Daoy (cell line): Measurements from ENCODE around the gene FLRT2. TPM values are rescaled to one million over a fixed set of nuclear protein-coding genes. Genes with fewer than 3 reads are reported as not detected.

Experiments
- DNase-seq: peaks from one replicate; pipeline ENCODE4 v3.0.0-alpha.2; 2015; ENCODE audit warnings: low read depth
- total RNA-seq: library from RNA; depleted of rRNA; stranded (reverse); fragments of >200 nt; shearing (Covaris generic); gene quantifications from 2 replicates; pipeline ENCODE4 v1.2.3, GENCODE V29; 2014

Gene FLRT2
- total RNA-seq, 1 experiment from 2014 or later: 0.86 TPM

DNA sequence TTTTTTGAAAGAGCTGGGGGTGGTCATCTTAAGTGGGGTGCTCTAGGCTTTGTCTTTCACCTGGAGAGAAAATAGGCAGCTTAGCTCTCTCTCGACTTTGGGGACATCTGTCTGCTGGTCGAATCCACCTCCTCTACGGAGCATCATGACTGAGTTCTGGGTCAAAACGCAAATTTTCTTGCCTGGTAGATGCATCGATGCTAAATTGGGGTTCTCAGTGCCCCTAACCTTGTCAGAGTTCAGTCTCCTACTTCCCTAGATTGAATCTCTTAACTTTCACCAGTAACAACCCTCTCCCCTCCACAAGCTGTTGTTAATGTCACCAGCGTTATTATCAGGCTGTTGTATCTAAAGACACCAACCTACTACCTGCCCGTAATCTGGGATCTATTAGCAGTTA, 682 bp downstream of the FLRT2 start:
- no peak for DNase-seq

GRCh38 chr14:85531141-85531586, 1.2 kb downstream of the FLRT2 start:
- DNase-seq: peak; percentile 44

GRCh38 chr14:85531587-85532373, 1.8 kb downstream of the FLRT2 start:
- peak; percentile 52 for DNase-seq

GRCh38 chr14:85532374-85533022, 2.6 kb downstream of the FLRT2 start:
- DNase-seq: no peak

- peak; percentile 55 for DNase-seq
Measured at GRCh38 chr14:85533023-85533860, 3.3 kb downstream of the FLRT2 start.

GRCh38 chr14:85533861-85534291, 3.9 kb downstream of the FLRT2 start:
- peak; percentile 18 for DNase-seq

- DNase-seq: no peak
Measured at GRCh38 chr14:85534458-85535293, 4.7 kb downstream of the FLRT2 start.

DNA sequence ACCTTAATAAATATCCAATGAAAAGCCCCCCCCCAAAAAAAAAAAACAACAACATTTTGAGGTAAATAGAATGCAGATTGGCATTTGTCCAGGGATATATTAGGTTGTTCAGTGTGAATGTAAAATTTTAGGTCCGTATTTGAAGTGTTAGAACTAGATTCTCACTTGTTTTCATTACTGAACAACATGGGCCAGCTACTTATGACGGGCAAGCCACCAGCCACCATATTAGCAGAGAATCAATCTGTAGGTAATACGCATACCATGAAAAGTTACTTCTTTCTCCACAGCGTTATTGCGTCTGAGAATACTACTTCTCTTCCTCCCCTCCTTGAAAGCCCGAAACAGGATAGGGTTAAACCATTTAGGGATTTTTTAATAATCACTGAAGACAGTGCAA, 5.4 kb downstream of the FLRT2 start:
- no peak for DNase-seq

DNA sequence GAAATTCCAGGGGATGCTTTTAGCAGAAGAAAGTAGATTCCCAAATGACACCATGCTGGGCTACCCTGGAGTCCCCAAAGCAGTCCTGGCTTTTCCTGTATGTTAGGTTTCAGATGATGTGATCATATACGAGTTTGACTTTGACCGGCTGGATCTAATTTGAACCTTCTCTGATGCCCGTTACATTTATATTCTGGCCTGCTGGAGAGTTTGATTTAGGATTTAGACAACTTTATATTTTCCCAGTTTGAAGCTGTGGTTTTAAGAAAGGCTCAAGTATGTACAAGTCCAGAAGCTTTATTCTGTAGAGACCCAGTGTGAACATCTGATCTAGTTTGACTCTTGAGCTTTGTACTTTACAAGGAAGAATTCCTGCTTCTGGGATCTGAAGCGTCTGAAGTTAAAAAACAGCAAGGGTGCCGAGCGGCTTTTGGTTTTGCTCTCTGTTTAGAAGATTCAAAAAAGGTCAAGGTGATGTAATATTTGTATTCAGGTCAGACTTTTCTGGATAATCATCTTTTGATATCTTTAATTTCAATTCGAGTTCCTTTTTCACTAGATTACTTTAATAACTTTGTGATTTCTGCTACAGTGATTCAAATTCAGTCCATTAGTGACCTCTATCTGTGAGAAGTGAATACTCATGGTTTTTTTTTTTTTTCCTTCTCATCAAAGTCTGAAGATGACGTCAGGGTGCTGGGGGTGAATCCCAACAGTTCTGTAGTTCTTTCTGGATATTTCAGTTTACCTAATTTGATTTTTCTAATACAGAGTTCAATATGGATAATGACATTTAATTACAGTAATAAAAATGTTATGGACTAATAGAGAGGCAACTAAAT, 6.3 kb downstream of the FLRT2 start:
- DNase-seq: peak; percentile 28

DNA sequence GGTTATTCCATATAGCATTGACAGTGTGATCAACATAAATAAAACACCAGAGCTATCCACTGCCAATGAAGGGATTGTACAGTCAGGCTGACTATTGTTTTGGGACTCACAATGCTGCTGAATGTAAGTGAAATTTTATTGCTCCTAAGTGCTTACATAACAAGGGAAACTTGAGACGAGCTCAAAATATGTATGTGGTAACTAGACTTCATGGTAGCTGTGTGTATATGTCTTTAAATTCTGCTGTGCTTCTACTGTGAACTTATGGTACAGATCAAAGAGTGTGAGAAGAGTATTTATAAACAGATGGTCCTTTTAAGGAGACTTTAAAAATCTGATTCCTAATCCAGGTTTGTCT, 6.9 kb downstream of the FLRT2 start:
- DNase-seq: no peak

GRCh38 chr14:85537526-85537925, 7.6 kb downstream of the FLRT2 start:
- no peak for DNase-seq

- no peak for DNase-seq
Measured at GRCh38 chr14:85538636-85539035, 8.7 kb downstream of the FLRT2 start.

DNA sequence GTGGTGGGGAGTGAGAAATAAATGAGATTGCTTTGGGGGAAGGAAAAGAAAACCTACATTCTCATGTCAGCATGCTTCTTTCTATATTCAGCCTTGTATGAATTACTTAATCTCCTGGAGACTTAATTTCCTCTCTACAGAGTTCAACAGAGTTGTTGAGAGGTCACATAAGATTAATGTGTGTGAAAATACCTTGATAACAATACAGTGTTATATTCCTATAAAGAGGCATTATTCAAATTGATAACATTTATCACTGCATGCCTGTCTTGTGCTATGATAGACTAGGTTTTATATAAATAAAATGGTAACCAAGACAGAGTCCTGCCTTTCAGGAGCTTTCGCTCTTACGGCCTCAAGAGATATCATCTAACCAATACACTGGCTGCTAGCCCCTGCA, 9.6 kb downstream of the FLRT2 start:
- no peak for DNase-seq

GRCh38 chr14:85542623-85543022, 12.7 kb downstream of the FLRT2 start:
- no peak for DNase-seq

- no peak for DNase-seq
Measured at GRCh38 chr14:85545738-85546137, 15.8 kb downstream of the FLRT2 start.

GRCh38 chr14:85546390-85546789, 16.4 kb downstream of the FLRT2 start:
- no peak for DNase-seq

DNA sequence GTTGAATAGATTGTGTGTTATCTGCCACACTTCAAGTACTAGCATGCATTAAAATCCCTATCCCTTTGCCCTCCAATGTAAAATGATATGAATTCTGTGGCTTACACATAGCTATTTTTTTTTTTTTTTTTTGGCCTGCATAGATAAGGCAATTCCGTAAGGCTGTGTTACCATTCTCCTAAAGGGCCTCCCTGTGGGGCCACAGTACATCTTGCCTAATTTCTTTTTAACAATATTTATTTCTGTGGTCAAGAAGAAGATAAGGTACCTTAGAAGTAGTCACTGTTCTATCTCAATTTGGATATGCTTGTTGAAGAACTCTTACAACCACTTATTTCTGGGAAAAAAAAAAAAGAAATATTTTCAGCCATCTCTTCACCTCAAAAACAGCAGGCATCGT, 19.8 kb downstream of the FLRT2 start:
- DNase-seq: no peak

DNA sequence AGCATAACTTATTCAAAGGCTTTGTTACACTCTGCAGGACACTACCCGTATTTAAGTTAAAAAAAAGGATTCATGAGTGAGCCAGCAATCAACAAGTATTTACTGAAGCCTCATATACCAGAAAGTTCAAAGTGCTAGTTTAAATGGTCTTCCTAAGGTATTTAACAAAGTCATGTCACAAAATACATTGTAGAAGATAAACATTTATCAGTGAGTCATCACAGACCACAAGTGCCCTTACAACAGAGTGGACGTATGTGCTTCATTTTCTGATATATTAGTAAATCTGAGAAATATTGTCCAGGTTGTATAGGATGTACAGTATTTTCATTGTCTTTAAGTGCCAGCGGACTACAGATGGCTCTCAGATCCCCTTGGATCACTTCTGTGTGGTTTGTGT, 24.2 kb downstream of the FLRT2 start:
- no peak for DNase-seq

GRCh38 chr14:85556267-85556666, 26.3 kb downstream of the FLRT2 start:
- no peak for DNase-seq

- DNase-seq: no peak
Measured at GRCh38 chr14:85558505-85558904, 28.6 kb downstream of the FLRT2 start.

DNA sequence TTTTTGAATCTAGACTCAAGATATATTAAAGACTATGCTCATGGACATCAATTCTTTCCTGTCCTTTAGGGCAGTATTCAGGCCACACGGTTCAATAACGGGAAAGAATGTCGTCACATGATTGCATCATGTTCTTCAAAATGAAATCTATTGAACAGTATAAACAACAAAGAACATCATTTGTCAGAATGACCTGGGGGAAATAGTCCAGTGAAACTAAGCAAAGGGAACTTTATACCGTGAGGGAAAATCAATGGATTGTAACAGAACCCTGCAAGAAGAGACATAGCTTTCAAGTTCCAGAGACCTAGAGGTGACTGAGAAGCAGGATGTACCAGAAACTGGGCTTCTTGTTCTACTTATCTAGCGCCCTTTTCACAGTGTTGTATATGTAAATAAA, 32.7 kb downstream of the FLRT2 start:
- no peak for DNase-seq
